ENCODE results near the gene RHOBTB1. TPM values are rescaled to one million over a fixed set of nuclear protein-coding genes. Genes with fewer than 3 reads are reported as not detected.
"Not testable (repeated sequence)": the region's sequence is repeated elsewhere in the genome, so short reads cannot be mapped to it uniquely, and the experiment has no call there.

The RHOBTB1 gene
- total RNA-seq, 1 donor from 2014 or later, result 13.7 TPM

GRCh38 chr10:60911715-60912114 lies 32.3 kb downstream of the RHOBTB1 start:
- no peak for DNase-seq (ENCODE audit: low spot score)
- ATAC-seq, result no peak
- intact Hi-C loops (cut with DNase I), result no loop called here

- no peak for ATAC-seq
- intact Hi-C loops (cut with DNase I), result no loop called here
- no peak for DNase-seq (ENCODE audit: low spot score)
These were observed 32.8 kb downstream of the RHOBTB1 start for GRCh38 chr10:60911216-60911615.

DNA sequence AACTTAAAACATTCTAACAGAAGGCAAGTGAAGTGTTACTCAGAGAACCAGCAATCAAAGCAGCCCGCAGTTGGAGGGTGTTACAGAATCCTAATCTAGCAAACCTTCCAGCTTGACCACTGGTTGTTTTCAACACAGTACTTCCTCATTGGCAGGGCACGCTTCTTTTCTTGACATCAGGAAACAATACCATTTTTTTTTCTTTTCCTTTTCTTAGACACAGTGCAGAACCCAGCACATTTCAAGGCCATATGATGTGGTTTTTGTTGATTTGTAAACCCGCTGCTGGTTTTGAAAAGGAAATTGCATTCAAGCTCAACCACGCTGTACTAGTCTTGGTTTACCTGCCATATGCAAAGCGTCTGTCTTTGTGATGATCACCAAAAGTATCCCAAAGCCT lies 33.4 kb downstream of the RHOBTB1 start:
- ATAC-seq, result peak; percentile 69

GRCh38 chr10:60908896-60909295 lies 35.1 kb downstream of the RHOBTB1 start:
- DNase-seq (ENCODE audit: low spot score), result no peak
- no peak for ATAC-seq

More for the DNA sequence above, 33.4 kb downstream of the RHOBTB1 start:
- intact Hi-C loops (cut with DNase I), result no loop called here
- DNase-seq (ENCODE audit: low spot score), result no peak

DNA sequence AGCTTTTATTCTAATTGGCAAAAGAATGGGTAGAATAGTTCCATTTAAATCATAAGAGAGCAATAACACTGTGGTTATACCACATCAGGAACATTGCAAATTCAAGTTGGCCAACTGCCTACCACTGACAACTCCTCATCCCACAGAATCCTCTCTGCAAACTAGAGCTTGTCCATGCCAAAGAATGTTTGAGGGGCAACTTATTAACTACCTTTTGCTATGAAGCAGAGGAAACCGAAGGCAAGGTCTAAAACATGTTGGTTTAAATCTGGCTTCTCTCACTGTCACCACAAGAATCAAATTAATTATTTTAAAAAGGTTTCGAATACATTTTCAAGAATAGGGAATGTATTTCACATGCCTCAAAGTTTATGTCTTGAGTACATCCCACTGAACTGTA lies 36.0 kb downstream of the RHOBTB1 start:
- ATAC-seq, result no peak
- DNase-seq (ENCODE audit: low spot score), result no peak
- intact Hi-C loops (cut with DNase I), result no loop called here

More at GRCh38 chr10:60908896-60909295, 35.1 kb downstream of the RHOBTB1 start:
- intact Hi-C loops (cut with DNase I), result no loop called here

GRCh38 chr10:60907236-60907635 lies 36.7 kb downstream of the RHOBTB1 start:
- ATAC-seq (no peak), DNase-seq (ENCODE audit: low spot score) (no peak)
- intact Hi-C loops (cut with DNase I), result no loop called here

DNA sequence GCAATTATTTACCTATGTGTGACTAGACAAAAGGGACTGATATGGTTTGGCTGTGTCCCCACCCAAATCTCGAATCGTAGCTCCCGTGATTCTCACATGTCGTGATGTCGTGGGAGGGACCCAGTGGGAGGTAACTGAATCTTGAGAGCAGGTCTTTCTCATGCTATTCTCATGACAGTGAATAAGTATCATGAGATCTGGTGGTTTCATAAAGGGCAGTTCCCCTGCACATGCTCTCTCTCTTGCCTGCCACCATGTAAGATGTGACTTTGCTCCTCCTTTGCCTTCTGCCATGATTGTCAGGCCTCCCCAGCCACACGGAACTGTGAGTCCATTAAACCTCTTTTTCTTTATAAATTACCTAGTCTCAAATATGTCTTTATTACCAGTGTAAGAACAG lies 37.2 kb downstream of the RHOBTB1 start:
- ATAC-seq; intact Hi-C loops (cut with DNase I); DNase-seq (ENCODE audit: low spot score): not testable (repeated sequence)

- intact Hi-C loops (cut with DNase I), result no loop called here
- ATAC-seq, result no peak
These were observed 37.6 kb downstream of the RHOBTB1 start for GRCh38 chr10:60906411-60906810.

GRCh38 chr10:60905580-60905979 lies 38.4 kb downstream of the RHOBTB1 start:
- ATAC-seq, result no peak
- intact Hi-C loops (cut with DNase I), result no loop called here
- DNase-seq (ENCODE audit: low spot score), result no peak

More at GRCh38 chr10:60906411-60906810, 37.6 kb downstream of the RHOBTB1 start:
- DNase-seq (ENCODE audit: low spot score), result no peak

DNA sequence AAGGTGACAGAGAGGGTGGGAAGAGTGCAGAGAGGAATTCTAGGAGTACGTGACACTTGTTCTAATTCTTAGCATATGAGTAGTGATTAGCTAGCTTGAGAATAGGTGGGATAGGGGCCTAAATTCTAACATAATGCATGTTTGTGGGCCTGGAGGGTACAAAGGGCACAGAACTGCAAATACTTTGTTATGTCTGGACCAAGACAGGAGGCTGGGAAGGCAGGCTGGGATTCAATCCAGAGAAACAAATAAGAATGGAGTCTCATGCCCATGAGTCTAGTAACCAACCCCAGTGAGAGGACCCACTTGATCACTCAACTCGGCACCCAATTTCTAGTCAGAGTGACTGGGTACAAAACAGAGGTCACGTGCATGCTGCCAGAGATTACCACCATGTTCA lies 40.9 kb downstream of the RHOBTB1 start:
- ATAC-seq, result no peak
- no peak for DNase-seq (ENCODE audit: low spot score)
- intact Hi-C loops (cut with DNase I), result no loop called here

- intact Hi-C loops (cut with DNase I), result no loop called here
- peak; percentile 49 for ATAC-seq
- DNase-seq (ENCODE audit: low spot score), result no peak
These were observed 42.3 kb downstream of the RHOBTB1 start for GRCh38 chr10:60901561-60902235.

- intact Hi-C loops (cut with DNase I), result loop anchor here (5.0 kb wide), 1 partner anchor 983 kb away; no protein-coding TSS in a partner anchor
- DNase-seq (ENCODE audit: low spot score) (no peak), ATAC-seq (no peak)
These were observed 44.7 kb downstream of the RHOBTB1 start for GRCh38 chr10:60899266-60899665.

GRCh38 chr10:60898321-60898720 lies 45.7 kb downstream of the RHOBTB1 start:
- intact Hi-C loops (cut with DNase I), result loop anchor here (5.0 kb wide), 1 partner anchor 984 kb away; no protein-coding TSS in a partner anchor
- DNase-seq (ENCODE audit: low spot score), result no peak
- no peak for ATAC-seq

- DNase-seq (ENCODE audit: low spot score), result no peak
- intact Hi-C loops (cut with DNase I), result loop anchor here (5.0 kb wide), 1 partner anchor 985 kb away; no protein-coding TSS in a partner anchor
- ATAC-seq, result no peak
These were observed 47.2 kb downstream of the RHOBTB1 start for GRCh38 chr10:60896810-60897209.

- intact Hi-C loops (cut with DNase I), result loop anchor here (5.0 kb wide), 1 partner anchor 986 kb away; no protein-coding TSS in a partner anchor
- no peak for ATAC-seq
- DNase-seq (ENCODE audit: low spot score), result no peak
These were observed 48.0 kb downstream of the RHOBTB1 start for GRCh38 chr10:60896033-60896432.

GRCh38 chr10:60894786-60895185 lies 49.2 kb downstream of the RHOBTB1 start:
- intact Hi-C loops (cut with DNase I), result loop anchor here (5.0 kb wide), 1 partner anchor 988 kb away; no protein-coding TSS in a partner anchor
- ATAC-seq, result no peak
- DNase-seq (ENCODE audit: low spot score), result no peak

GRCh38 chr10:60893231-60893630 lies 50.8 kb downstream of the RHOBTB1 start:
- DNase-seq (ENCODE audit: low spot score), result no peak
- intact Hi-C loops (cut with DNase I), result no loop called here
- ATAC-seq, result no peak

DNA sequence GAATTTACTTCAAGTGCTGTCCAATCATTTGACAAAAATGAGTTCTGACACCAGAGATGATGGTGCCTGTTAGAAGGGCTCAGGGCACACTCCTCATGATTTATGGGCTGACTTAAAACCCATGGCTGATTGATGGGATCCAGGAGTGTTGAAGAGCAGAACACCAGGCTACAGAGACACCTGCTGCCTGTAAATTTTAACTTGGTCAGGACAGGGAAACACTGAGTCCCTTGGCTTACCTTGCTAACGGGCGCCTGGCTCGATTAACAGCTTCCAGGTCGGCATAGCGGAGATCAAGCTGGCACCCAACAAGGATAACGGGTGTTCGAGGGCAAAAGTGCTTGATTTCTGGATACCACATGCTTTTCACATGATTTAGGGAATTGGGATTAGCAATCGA lies 51.4 kb downstream of the RHOBTB1 start:
- DNase-seq (ENCODE audit: low spot score), result no peak
- intact Hi-C loops (cut with DNase I), result no loop called here
- ATAC-seq, result no peak

DNA sequence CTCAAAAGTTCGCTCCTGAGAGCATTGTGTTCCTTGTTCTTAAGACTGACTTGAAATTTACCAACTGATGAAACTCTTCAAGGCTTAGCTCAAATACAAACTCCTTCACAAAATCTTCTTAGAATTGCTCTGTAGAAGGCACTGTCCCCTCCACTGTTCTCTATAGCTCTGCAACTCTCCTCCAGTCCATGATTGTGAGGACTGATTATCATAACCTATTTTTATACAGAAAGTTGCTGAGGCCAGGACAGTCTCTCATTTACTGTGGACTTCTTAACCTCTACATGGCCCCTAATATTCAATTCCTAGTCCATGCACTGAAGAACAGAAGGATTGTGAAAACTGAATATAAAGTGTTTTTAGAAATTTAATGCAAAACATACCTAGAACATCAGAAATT lies 53.2 kb downstream of the RHOBTB1 start:
- DNase-seq (ENCODE audit: low spot score) (no peak), ATAC-seq (no peak)
- intact Hi-C loops (cut with DNase I), result no loop called here

DNA sequence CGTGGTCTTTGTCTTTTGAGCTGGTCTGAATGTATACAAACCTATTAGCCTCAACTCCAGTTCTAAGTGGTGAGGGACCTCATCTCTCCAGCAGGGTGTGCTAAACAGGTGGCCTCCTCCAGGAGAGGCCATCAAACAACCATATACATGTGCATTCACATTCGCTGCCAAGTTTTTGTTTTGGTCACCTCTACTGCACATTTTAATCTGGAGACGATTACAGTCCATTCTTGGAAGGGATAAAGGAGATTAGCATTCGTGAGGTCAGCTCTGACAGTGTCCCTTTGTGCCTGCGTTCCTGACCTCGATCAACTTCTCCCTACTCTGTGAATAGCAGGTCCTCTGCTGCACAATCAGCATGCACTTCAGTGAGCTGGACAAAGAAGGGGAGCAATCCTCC lies 60.8 kb downstream of the RHOBTB1 start:
- intact Hi-C loops (cut with DNase I), result no loop called here
- ATAC-seq, result no peak
- no peak for DNase-seq (ENCODE audit: low spot score)

DNA sequence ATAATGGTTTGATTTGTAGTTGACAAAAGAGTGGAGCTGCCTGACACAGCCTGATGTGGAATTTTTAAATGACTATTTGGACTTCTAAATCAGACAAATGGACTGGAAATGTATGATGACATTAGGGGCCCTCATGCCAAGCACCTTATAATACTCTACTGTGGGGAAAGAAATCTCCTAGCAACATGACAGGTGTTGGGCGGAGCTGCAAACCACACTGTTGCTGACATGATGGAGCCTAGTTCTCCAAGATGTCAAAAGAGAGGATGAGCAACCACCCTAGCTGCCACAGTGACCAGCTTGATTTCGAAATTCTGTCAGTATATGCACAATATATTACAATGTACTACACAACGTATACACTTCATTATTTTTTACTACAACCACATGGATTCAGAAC lies 65.8 kb downstream of the RHOBTB1 start:
- no peak for ATAC-seq
- intact Hi-C loops (cut with DNase I), result no loop called here
- DNase-seq (ENCODE audit: low spot score), result no peak
